HCT116 (cell line): Measurements from ENCODE around the gene RDH14. TPM values are rescaled to one million over a fixed set of nuclear protein-coding genes. Genes with fewer than 3 reads are reported as not detected.

Source experiments
- ATAC-seq: fragments of 200-7000 bp; cut with Tn5 transposase; 2 replicates; pipeline ENCODE4 v1.9.1; 2020; ENCODE audit warnings: mild to moderate bottlenecking, moderate library complexity
- BruUV-seq: library from RNA; stranded (reverse); fragments of 400-500 nt; replicated peaks from 2 replicates; lab custom pipeline; 2021; lab: Mats Ljungman, UMichigan
- CTCF ChIA-PET: fragments of 300-600 bp; sonication (Branson Sonifier 250); formaldehyde crosslinking; loops from one replicate; lab custom pipeline; 2021; ENCODE audit warnings: antibody characterized with exemption; lab: Charles Lee
- POLR2A ChIA-PET: fragments of 300-600, 350-600 bp; sonication (Branson Sonifier 250); formaldehyde crosslinking; loops from one replicate; lab custom pipeline; 2021; ENCODE audit warnings: antibody characterized with exemption; lab: Charles Lee
- RAD21 ChIA-PET, 2 experiments: fragments of 300-600 bp; sonication (Branson Sonifier 250); formaldehyde crosslinking; loops; one replicate each; lab custom pipeline; 2023; ENCODE audit warnings: low total read pairs in 2 of 2; ENCODE audit not compliant: uncharacterized antibody in 2 of 2, unreplicated experiment in 2 of 2, low non-redundant PET in 1 of 2; lab: Charles Lee
- DNase-seq: peaks from one replicate; pipeline ENCODE4 v3.0.0-alpha.2; 2010; ENCODE audit warnings: low read depth, low spot score
- H2AFZ ChIP-seq: fragments of 200-600 bp; shearing (Covaris generic), sonication (generic); 2 replicates; pipeline ENCODE4 v1.6.1; 2017; ENCODE audit warnings: low read depth, mixed run types, mixed read lengths, antibody characterized with exemption, low read length; ENCODE audit not compliant: poor library complexity, severe bottlenecking
- H3K27ac ChIP-seq: 2 replicates; pipeline ENCODE4 v1.5.1; 2012; ENCODE audit warnings: low read depth, low read length
- H3K27me3 ChIP-seq: fragments of 200-600 bp; sonication (generic); 2 replicates; pipeline ENCODE4 v1.6.1; 2016; ENCODE audit warnings: mixed run types, low read length, mixed read lengths; ENCODE audit not compliant: insufficient read depth
- H3K36me3 ChIP-seq, 2 experiments: fragments of 200-500 bp in 1 of 2; fragments of 200-600 bp in 1 of 2; sonication (Bioruptor generic) in 1 of 2; sonication (generic) in 1 of 2; 2 replicates each; pipeline versions ENCODE4 v1.5.1 to v1.6.1; 2014 to 2016; ENCODE audit warnings: low read length in 2 of 2, inconsistent platforms in 1 of 2, mixed read lengths in 1 of 2, mixed run types in 1 of 2; ENCODE audit not compliant: insufficient read depth in 2 of 2, control insufficient read depth in 1 of 2
- H3K4me1 ChIP-seq, 2 experiments: fragments of 200-600 bp in 1 of 2; sonication (generic) in 1 of 2; 2 replicates each; pipeline versions ENCODE4 v1.5.1 to v1.6.1; 2012 to 2017; ENCODE audit warnings: low read length in 2 of 2, inconsistent platforms in 1 of 2, mild to moderate bottlenecking in 1 of 2, mixed read lengths in 1 of 2, mixed run types in 1 of 2, moderate library complexity in 1 of 2; ENCODE audit not compliant: insufficient read depth in 2 of 2, control insufficient read depth in 1 of 2
- H3K4me2 ChIP-seq: fragments of 200-600 bp; sonication (generic); 2 replicates; pipeline ENCODE4 v1.6.1; 2017; ENCODE audit warnings: mixed run types, low read length, mixed read lengths
- H3K4me3 ChIP-seq, 2 experiments: fragments of 200-600 bp in 1 of 2; sonication (generic) in 1 of 2; replicated peaks in 1 of 2; 2 replicates each; pipeline ENCODE4 v1.5.1; 2011 to 2016; ENCODE audit warnings: low read length in 2 of 2, control low read depth in 1 of 2, low read depth in 1 of 2, mild to moderate bottlenecking in 1 of 2, mixed read lengths in 1 of 2, mixed run types in 1 of 2
- H3K79me2 ChIP-seq: fragments of 200-600 bp; sonication (generic); 2 replicates; pipeline ENCODE4 v1.6.1; 2017; ENCODE audit warnings: mild to moderate bottlenecking, mixed run types, low read length, moderate library complexity, mixed read lengths; ENCODE audit not compliant: insufficient read depth
- H3K9ac ChIP-seq: fragments of 200-600 bp; sonication (generic); 2 replicates; pipeline ENCODE4 v1.6.1; 2016; ENCODE audit warnings: low read length, mixed read lengths
- H3K9me2 ChIP-seq: fragments of 200-600 bp; sonication (generic), shearing (Covaris generic); 2 replicates; pipeline ENCODE4 v1.6.1; 2017; ENCODE audit warnings: mixed run types, mild to moderate bottlenecking, moderate library complexity; ENCODE audit not compliant: insufficient read depth
- H3K9me3 ChIP-seq, 2 experiments: fragments of 200-500 bp in 1 of 2; fragments of 200-600 bp in 1 of 2; sonication (Bioruptor generic) in 1 of 2; sonication (generic) in 1 of 2; 2 replicates each; pipeline ENCODE4 v1.6.1; 2014 to 2017; ENCODE audit warnings: low read length in 2 of 2, mixed read lengths in 2 of 2, inconsistent platforms in 1 of 2, low read depth in 1 of 2, mild to moderate bottlenecking in 1 of 2, mixed run types in 1 of 2, moderate library complexity in 1 of 2; ENCODE audit not compliant: control insufficient read depth in 1 of 2, insufficient read depth in 1 of 2
- H4K20me1 ChIP-seq: fragments of 200-600 bp; sonication (generic), shearing (Covaris generic); 2 replicates; pipeline ENCODE4 v1.6.1; 2017; ENCODE audit warnings: mixed run types, mild to moderate bottlenecking, moderate library complexity; ENCODE audit not compliant: insufficient read depth
- CBX3 ChIP-seq: IDR thresholded peaks from 2 replicates; pipeline ENCODE4 v1.6.1; 2012; ENCODE audit warnings: low read depth
- FOSL1 ChIP-seq: IDR thresholded peaks from 2 replicates; pipeline ENCODE4 v1.6.1; 2012; ENCODE audit warnings: low read depth
- RAD21 ChIP-seq: IDR thresholded peaks from 2 replicates; pipeline ENCODE4 v1.6.1; 2012; ENCODE audit warnings: low read depth, mild to moderate bottlenecking
- intact Hi-C: fragments of 100-400 bp; cut with micrococcal nuclease; formaldehyde crosslinking; loops from 2 replicates; pipeline ENCODE4 v1.10.0; 2022
- total RNA-seq: library from RNA; stranded (reverse); gene quantifications from one replicate; pipeline ENCODE4 v1.2.1, GENCODE V29; 2021; ENCODE audit not compliant: unreplicated experiment
- TF ChIP-seq, protein P1 (sequence below), 3 experiments: fragments of 200-600 bp in 1 of 3; sonication (generic) in 1 of 3; IDR thresholded peaks in 2 of 3; conservative IDR thresholded peaks in 1 of 3; 2 replicates each; pipeline ENCODE4 v1.5.1; 2012 to 2017; ENCODE audit warnings: low read depth in 2 of 3, low read length in 2 of 3, antibody characterized with exemption in 1 of 3, borderline replicate concordance in 1 of 3, control low read depth in 1 of 3, mild to moderate bottlenecking in 1 of 3, mixed read lengths in 1 of 3, mixed run types in 1 of 3, moderate library complexity in 1 of 3; ENCODE audit not compliant: insufficient read depth in 1 of 3

Gene RDH14
- total RNA-seq, 1 experiment from 2014 or later, result 15.5 TPM

DNA sequence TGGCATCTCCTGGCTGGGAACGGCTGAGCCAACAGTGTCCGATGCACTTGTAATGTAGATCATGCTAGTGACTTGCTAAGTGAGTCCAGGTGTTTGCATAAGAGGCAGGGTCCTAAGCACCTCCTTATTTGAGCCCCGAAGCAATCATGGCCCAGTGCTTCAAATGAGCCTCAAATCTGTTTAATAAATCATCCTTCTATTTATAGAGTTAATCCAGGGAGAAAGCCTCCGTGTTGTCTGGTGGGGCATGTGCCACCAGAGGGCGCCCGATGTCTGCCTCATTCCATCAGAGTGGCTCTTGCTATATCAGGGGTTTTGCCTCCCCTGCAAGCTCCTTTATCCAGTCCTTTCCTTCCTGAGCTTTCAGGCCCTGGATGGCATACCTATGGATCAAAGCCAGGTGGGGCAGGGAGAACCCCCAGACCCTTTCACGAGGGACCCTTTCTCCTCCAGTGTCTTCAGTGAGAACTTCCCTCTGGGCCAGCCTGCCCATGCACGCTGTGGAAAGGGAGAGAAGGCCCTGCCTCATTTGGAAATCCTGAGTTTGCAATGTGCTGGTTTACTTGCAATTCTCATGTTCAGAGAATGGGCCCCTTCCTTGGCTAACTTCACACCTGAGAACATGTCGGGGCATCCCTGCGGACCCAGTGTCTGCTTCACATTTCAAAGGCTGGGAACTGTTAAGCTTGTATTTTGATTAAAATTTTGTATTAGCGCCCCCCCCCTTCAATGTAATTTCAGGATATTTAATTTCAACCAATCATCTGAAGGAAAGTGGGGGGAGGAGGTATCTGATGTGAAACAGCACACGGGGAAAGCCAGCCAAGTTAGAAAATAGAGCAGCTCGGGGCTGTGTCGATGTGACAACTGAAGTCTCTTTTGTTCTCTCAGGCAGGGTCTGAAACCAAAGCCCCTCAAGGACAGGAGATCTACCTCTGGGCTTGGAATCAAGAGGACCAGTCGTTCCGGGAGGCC lies 39.7 kb downstream of the RDH14 start:
- ATAC-seq, result peak; percentile 97
- Histone ChIP-seq H3K36me3 (no peaks in the 10 kb centered on the region), H3K4me2 (no peak overlapping the region), H4K20me1 (no peaks in the 10 kb centered on the region), H2AFZ (no peak overlapping the region), H3K79me2 (no peaks in the 10 kb centered on the region), H3K9me2 (no peaks in the 10 kb centered on the region), H3K4me3 (no peak overlapping the region), H3K9ac (no peak overlapping the region), H3K27ac (no peak overlapping the region), H3K9me3 (no peaks in the 10 kb centered on the region), H3K4me1 (no peaks in the 10 kb centered on the region), H3K27me3 (peaks cover 11% of the 10 kb centered on the region; the same call in 1 of the 2 replicates)
- RAD21 ChIA-PET, result no interaction called here
- DNase-seq, result peak; percentile 37
- intact Hi-C loops, result loop anchor here (1.0 to 5.0 kb wide), 3 partner anchors 232 to 1343 kb away; no protein-coding TSS in a partner anchor
- CTCF ChIA-PET, result interaction anchor here (0.6 to 2.3 kb wide), 11 partner anchors 9 to 1342 kb away, joined by 3 to 8 read pairs (median 6); partner anchors contain the start of gene RDH14
- no peak for TF ChIP-seq CBX3
- peak; percentile 91 for TF ChIP-seq RAD21
- TF ChIP-seq, protein P1, sequence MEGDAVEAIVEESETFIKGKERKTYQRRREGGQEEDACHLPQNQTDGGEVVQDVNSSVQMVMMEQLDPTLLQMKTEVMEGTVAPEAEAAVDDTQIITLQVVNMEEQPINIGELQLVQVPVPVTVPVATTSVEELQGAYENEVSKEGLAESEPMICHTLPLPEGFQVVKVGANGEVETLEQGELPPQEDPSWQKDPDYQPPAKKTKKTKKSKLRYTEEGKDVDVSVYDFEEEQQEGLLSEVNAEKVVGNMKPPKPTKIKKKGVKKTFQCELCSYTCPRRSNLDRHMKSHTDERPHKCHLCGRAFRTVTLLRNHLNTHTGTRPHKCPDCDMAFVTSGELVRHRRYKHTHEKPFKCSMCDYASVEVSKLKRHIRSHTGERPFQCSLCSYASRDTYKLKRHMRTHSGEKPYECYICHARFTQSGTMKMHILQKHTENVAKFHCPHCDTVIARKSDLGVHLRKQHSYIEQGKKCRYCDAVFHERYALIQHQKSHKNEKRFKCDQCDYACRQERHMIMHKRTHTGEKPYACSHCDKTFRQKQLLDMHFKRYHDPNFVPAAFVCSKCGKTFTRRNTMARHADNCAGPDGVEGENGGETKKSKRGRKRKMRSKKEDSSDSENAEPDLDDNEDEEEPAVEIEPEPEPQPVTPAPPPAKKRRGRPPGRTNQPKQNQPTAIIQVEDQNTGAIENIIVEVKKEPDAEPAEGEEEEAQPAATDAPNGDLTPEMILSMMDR (IDR thresholded peaks at IDR 0.05 in 2 of 3, conservative IDR thresholded peaks at IDR 0.05 in 1 of 3; ENCODE audit: borderline replicate concordance in 1 of 3, insufficient read depth in 1 of 3, low read depth in 2 of 3, low read length in 2 of 3), result peak; percentile 67 to 91 (median 84)
- TF ChIP-seq FOSL1, result no peak
- BruUV-seq, result no TSS peak
- POLR2A ChIA-PET, result interaction anchor here (0.7 kb wide), 1 partner anchor 482 kb away, joined by 3 read pairs; no protein-coding TSS in a partner anchor
